SK-N-SH (cell line): ENCODE data around the gene DAPP1. TPM values are rescaled to one million over a fixed set of nuclear protein-coding genes. Genes with fewer than 3 reads are reported as not detected.
A peak's percentile ranks its signal among the peaks of the same experiment; 100 is the strongest.

Source experiments
- CTCF ChIA-PET: fragments of 300-600, 350-600 bp; formaldehyde crosslinking; extraction: SDS; loops from one replicate; lab custom pipeline; 2021; lab: Yijun Ruan, JAX
- POLR2A ChIA-PET: fragments of 350-600 bp; sonication (Branson Sonifier 250); formaldehyde crosslinking; extraction: SDS; loops from one replicate; lab custom pipeline; 2020; ENCODE audit warnings: antibody characterized with exemption, inconsistent platforms; lab: Yijun Ruan, JAX
- DNase-seq: peaks from one replicate; pipeline ENCODE4 v3.0.0; 2012
- H2AFZ ChIP-seq: fragments of 200-600 bp; sonication (generic); 2 replicates; pipeline ENCODE4 v1.8.1; 2016; ENCODE audit warnings: antibody characterized with exemption, mild to moderate bottlenecking, low read depth
- H3F3A ChIP-seq: fragments of 200-600 bp; sonication (generic); replicated peaks from 2 replicates; pipeline ENCODE3; 2016; ENCODE audit warnings: antibody characterized with exemption, mild to moderate bottlenecking; ENCODE audit not compliant: insufficient read depth
- H3K27ac ChIP-seq, 2 experiments: fragments of 200-500 bp in 1 of 2; fragments of 200-600 bp in 1 of 2; sonication (Bioruptor generic) in 1 of 2; sonication (generic), shearing (Covaris generic) in 1 of 2; 2 replicates each; pipeline versions ENCODE4 v1.5.1 to v1.6.1; 2014 to 2016; ENCODE audit warnings: low read depth in 2 of 2, inconsistent platforms in 1 of 2, low read length in 1 of 2, mild to moderate bottlenecking in 1 of 2, mixed read lengths in 1 of 2
- H3K27me3 ChIP-seq: fragments of 200-600 bp; sonication (generic), shearing (Covaris generic); 2 replicates; pipeline ENCODE4 v1.6.1; 2016; ENCODE audit warnings: mixed run types; ENCODE audit not compliant: insufficient read depth
- H3K36me3 ChIP-seq, 2 experiments: fragments of 200-500 bp in 1 of 2; fragments of 200-600 bp in 1 of 2; sonication (Bioruptor generic) in 1 of 2; sonication (generic) in 1 of 2; replicated peaks in 1 of 2; 2 replicates each; pipeline versions ENCODE3 to v1.5.1; 2014 to 2016; ENCODE audit warnings: low read length in 1 of 2, mild to moderate bottlenecking in 1 of 2; ENCODE audit not compliant: insufficient read depth in 2 of 2, control insufficient read depth in 1 of 2
- H3K4me1 ChIP-seq, 2 experiments: fragments of 200-500 bp in 1 of 2; fragments of 200-600 bp in 1 of 2; sonication (Bioruptor generic) in 1 of 2; sonication (generic), shearing (Covaris generic) in 1 of 2; 2 replicates each; pipeline versions ENCODE4 v1.5.1 to v1.6.1; 2014 to 2016; ENCODE audit warnings: low read depth in 1 of 2, low read length in 1 of 2, mixed run types in 1 of 2; ENCODE audit not compliant: insufficient read depth in 2 of 2, control insufficient read depth in 1 of 2
- H3K4me2 ChIP-seq: fragments of 200-600 bp; sonication (generic), shearing (Covaris generic); 2 replicates; pipeline ENCODE4 v1.6.1; 2017; ENCODE audit warnings: mixed run types
- H3K4me3 ChIP-seq, 2 experiments: fragments of 200-500 bp in 1 of 2; fragments of 200-600 bp in 1 of 2; sonication (Bioruptor generic) in 1 of 2; sonication (generic), shearing (Covaris generic) in 1 of 2; 2 replicates each; pipeline versions ENCODE4 v1.5.1 to v1.8.1; 2014 to 2016; ENCODE audit warnings: low read depth in 2 of 2, inconsistent platforms in 1 of 2, low read length in 1 of 2, mild to moderate bottlenecking in 1 of 2, mixed read lengths in 1 of 2, moderate library complexity in 1 of 2
- H3K79me2 ChIP-seq: fragments of 200-600 bp; sonication (generic); 2 replicates; pipeline ENCODE4 v1.8.1; 2017; ENCODE audit warnings: mild to moderate bottlenecking; ENCODE audit not compliant: insufficient read depth
- H3K9ac ChIP-seq: fragments of 200-600 bp; sonication (generic); 2 replicates; pipeline ENCODE4 v1.6.1; 2017; ENCODE audit warnings: mixed run types
- H3K9me2 ChIP-seq: fragments of 200-600 bp; sonication (generic); 2 replicates; pipeline ENCODE4 v1.6.1; 2017; ENCODE audit warnings: mixed run types
- H3K9me3 ChIP-seq: fragments of 200-600 bp; sonication (generic); 2 replicates; pipeline ENCODE4 v1.6.1; 2017; ENCODE audit warnings: mixed run types, mild to moderate bottlenecking, moderate library complexity
- H4K20me1 ChIP-seq: fragments of 200-600 bp; sonication (generic); 2 replicates; pipeline ENCODE4 v1.6.1; 2017; ENCODE audit warnings: mild to moderate bottlenecking, mixed run types; ENCODE audit not compliant: insufficient read depth
- CTCF ChIP-seq: fragments of 200-600 bp; sonication (generic); IDR thresholded peaks from 2 replicates; pipeline ENCODE4 v1.6.1; 2017; ENCODE audit warnings: antibody characterized with exemption, mild to moderate bottlenecking, moderate library complexity
- ELF1 ChIP-seq: IDR thresholded peaks from 2 replicates; pipeline ENCODE4 v1.4.0; 2012
- EP300 ChIP-seq, 2 experiments: IDR thresholded peaks; 2 replicates each; pipeline versions ENCODE4 v1.4.0 to v1.6.1; 2012; ENCODE audit warnings: borderline replicate concordance in 1 of 2, low read depth in 1 of 2, low read length in 1 of 2
- EZH2phosphoT487 ChIP-seq: fragments of 200-600 bp; sonication (generic); IDR thresholded peaks from 2 replicates; pipeline ENCODE4 v1.6.1; 2017; ENCODE audit warnings: low read depth, mixed run types, mild to moderate bottlenecking, antibody characterized with exemption, moderate library complexity, borderline replicate concordance
- FOSL2 ChIP-seq: IDR thresholded peaks from 2 replicates; pipeline ENCODE4 v1.4.0; 2012; ENCODE audit warnings: low read depth, mild to moderate bottlenecking, moderate library complexity, borderline replicate concordance
- FOXJ3 ChIP-seq: sonication (generic); formaldehyde crosslinking; IDR thresholded peaks from 2 replicates; pipeline ENCODE4 v1.5.1; 2020; ENCODE audit warnings: mild to moderate bottlenecking, missing genetic modification reagents
- FOXM1 ChIP-seq: IDR thresholded peaks from 2 replicates; pipeline ENCODE4 v1.4.0; 2012; ENCODE audit warnings: low read depth, mild to moderate bottlenecking
- GABPA ChIP-seq: IDR thresholded peaks from 2 replicates; pipeline ENCODE4 v1.4.0; 2012; ENCODE audit warnings: low read depth, mild to moderate bottlenecking
- GATA2 ChIP-seq: sonication (generic); formaldehyde crosslinking; IDR thresholded peaks from 2 replicates; pipeline ENCODE4 v1.5.0; 2020; ENCODE audit warnings: mild to moderate bottlenecking, missing genetic modification reagents
- JUND ChIP-seq: IDR thresholded peaks from 2 replicates; pipeline ENCODE4 v1.4.0; 2012
- NFIC ChIP-seq: IDR thresholded peaks from 2 replicates; pipeline ENCODE4 v1.4.0; 2012; ENCODE audit warnings: borderline replicate concordance
- NRF1 ChIP-seq: IDR thresholded peaks from 2 replicates; pipeline ENCODE4 v1.6.1; 2012; ENCODE audit warnings: low read depth, mild to moderate bottlenecking, low read length
- PBX3 ChIP-seq: IDR thresholded peaks from 2 replicates; pipeline ENCODE4; 2012
- POLR2AphosphoS5 ChIP-seq: IDR thresholded peaks from 2 replicates; pipeline ENCODE4 v1.6.1; 2012; ENCODE audit warnings: low read depth, low read length
- RAD21 ChIP-seq: IDR thresholded peaks from 2 replicates; pipeline ENCODE4 v1.6.1; 2012; ENCODE audit warnings: mild to moderate bottlenecking, low read length
- RCOR1 ChIP-seq: fragments of 150-350 bp; IDR thresholded peaks from 2 replicates; pipeline ENCODE4 v1.6.1; 2017; ENCODE audit warnings: antibody characterized with exemption, low read length
- SMC3 ChIP-seq: IDR thresholded peaks from 2 replicates; pipeline ENCODE4 v1.6.1; 2012; ENCODE audit warnings: low read depth, low read length, improper control_type of control experiment
- TAF1 ChIP-seq: IDR thresholded peaks from 2 replicates; pipeline ENCODE4 v1.6.1; 2012; ENCODE audit warnings: low read depth, mild to moderate bottlenecking, low read length, moderate library complexity, borderline replicate concordance
- TCF12 ChIP-seq: IDR thresholded peaks from 2 replicates; pipeline ENCODE4 v1.4.0; 2012
- TEAD4 ChIP-seq: IDR thresholded peaks from 2 replicates; pipeline ENCODE4 v1.4.0; 2012; ENCODE audit warnings: mild to moderate bottlenecking, borderline replicate concordance; ENCODE audit not compliant: insufficient read depth
- USF1 ChIP-seq: IDR thresholded peaks from 2 replicates; pipeline ENCODE4 v1.4.0; 2012; ENCODE audit warnings: low read depth, borderline replicate concordance
- WGBS: methylation state at CpG from one replicate; pipeline ENCODE4 v1.1.6; 2017; ENCODE audit warnings: low lambda C conversion rate; 5-methylcytosine and 5-hydroxymethylcytosine counted together
- polyA plus RNA-seq, 3 experiments: library from polyadenylated mRNA; depleted of rRNA; stranded (reverse); fragments of >200 nt; gene quantifications; 2 replicates each; pipeline ENCODE4 v1.2.3, GENCODE V29; 2012

Gene DAPP1
- polyA plus RNA-seq, 1 of the 3 experiments (the other 2 are of a cell fraction): not detected

- WGBS: 47% methylated on average over 3 of the region's 3 CpGs
- ChIA-PET CTCF (no interaction called here), POLR2A (no interaction called here)
- no peak overlapping the region for H3K4me2 ChIP-seq
- H3K27ac ChIP-seq: no peak overlapping the region
- H3K36me3 ChIP-seq: no peaks in the 10 kb centered on the region
- no peaks in the 10 kb centered on the region for H3K9me3 ChIP-seq
- TF ChIP-seq NFIC: no peak
- no peak for TF ChIP-seq RAD21
- TF ChIP-seq TCF12: no peak
- no peak for TF ChIP-seq GATA2
- TF ChIP-seq TAF1: no peak
- no peak for TF ChIP-seq GABPA
- TF ChIP-seq EZH2phosphoT487: no peak
- TF ChIP-seq RCOR1: no peak
- no peak for TF ChIP-seq FOXJ3 (CRISPR knock-in tag)
- TF ChIP-seq JUND: no peak
- no peak for TF ChIP-seq FOSL2
- no peaks in the 10 kb centered on the region for H3K27me3 ChIP-seq
- H4K20me1 ChIP-seq: no peaks in the 10 kb centered on the region
- H2AFZ ChIP-seq: no peak overlapping the region
- H3K79me2 ChIP-seq: no peaks in the 10 kb centered on the region
- H3K9ac ChIP-seq: no peak overlapping the region
- no peak for DNase-seq
- H3K9me2 ChIP-seq: no peaks in the 10 kb centered on the region
- H3K4me1 ChIP-seq: no peaks in the 10 kb centered on the region; a peak in 2 of 4 replicates
- no peak overlapping the region for H3K4me3 ChIP-seq
- no peaks in the 10 kb centered on the region for H3F3A ChIP-seq
Measured at GRCh38 chr4:99863804-99864203, 47.2 kb downstream of the DAPP1 start.

- POLR2A ChIA-PET: no interaction called here
- Histone ChIP-seq H3K36me3 (no peaks in the 10 kb centered on the region), H3F3A (no peaks in the 10 kb centered on the region), H3K9me2 (no peaks in the 10 kb centered on the region), H2AFZ (0 out of 2 replicates have a peak overlapping the region, but pooled peaks have one; percentile 36), H4K20me1 (no peaks in the 10 kb centered on the region), H3K4me1 (no peaks in the 10 kb centered on the region; a peak in 2 of 4 replicates), H3K4me3 (no peak overlapping the region), H3K9ac (no peak overlapping the region), H3K27me3 (no peaks in the 10 kb centered on the region), H3K79me2 (no peaks in the 10 kb centered on the region), H3K27ac (peak overlapping the region; percentile 17 to 53; a peak in 1 of 4 replicates), H3K9me3 (no peaks in the 10 kb centered on the region), H3K4me2 (0 out of 2 replicates have a peak overlapping the region, but pooled peaks have one; percentile 3)
- WGBS: 51% methylated on average over 8 of the region's 8 CpGs
- CTCF ChIA-PET: no interaction called here
- no peak for TF ChIP-seq EP300 (IDR thresholded peaks at IDR 0.05; ENCODE audit: borderline replicate concordance in 1 of 2, low read depth in 1 of 2, low read length in 1 of 2)
- TF ChIP-seq NRF1: no peak
- no peak for TF ChIP-seq TEAD4
- no peak for TF ChIP-seq SMC3
- TF ChIP-seq TCF12: peak; percentile 87
- TF ChIP-seq TAF1: no peak
- TF ChIP-seq POLR2AphosphoS5: no peak; the same call in 1 of the 2 replicates
- no peak for TF ChIP-seq GATA2
- TF ChIP-seq FOSL2: 0 out of 2 replicates have a peak, but pooled peaks have one; percentile 24
- TF ChIP-seq PBX3: 0 out of 2 replicates have a peak, but pooled peaks have one; percentile 3
- TF ChIP-seq JUND: 0 out of 2 replicates have a peak, but pooled peaks have one; percentile 4
- TF ChIP-seq FOXM1: no peak
- TF ChIP-seq EZH2phosphoT487: no peak
- no peak for TF ChIP-seq ELF1
- no peak for TF ChIP-seq CTCF
- TF ChIP-seq USF1: no peak
- no peak for DNase-seq
Measured at GRCh38 chr4:99868126-99868596, 51.5 kb downstream of the DAPP1 start.
